NCI-H146 treated with DMSO at 0.1 percent for 48 hours (cell line): ENCODE data around the gene DGKB.

ENCODE experiments used
- DNase-seq: peaks from one replicate; lab custom pipeline; 2025; ENCODE audit not compliant: unreplicated experiment; lab: John Stamatoyannopoulos, UW

DGKB gene

GRCh38 chr7:14148974-14149373 is 753.6 kb downstream of the DGKB start:
- no peak for DNase-seq

- DNase-seq, result no peak
Measured at GRCh38 chr7:14147532-14147931, 755.0 kb downstream of the DGKB start.

- DNase-seq, result peak; percentile 62
Measured at GRCh38 chr7:14144538-14144937, 758.0 kb downstream of the DGKB start.

- no peak for DNase-seq
Measured at GRCh38 chr7:14144109-14144508, 758.4 kb downstream of the DGKB start.

GRCh38 chr7:14137676-14138075 is 764.9 kb downstream of the DGKB start:
- no peak for DNase-seq

GRCh38 chr7:14133752-14134151 is 768.8 kb downstream of the DGKB start:
- no peak for DNase-seq

GRCh38 chr7:14125998-14126397 is 776.6 kb downstream of the DGKB start:
- no peak for DNase-seq

GRCh38 chr7:14124716-14125115 is 777.8 kb downstream of the DGKB start:
- no peak for DNase-seq

- DNase-seq, result no peak
Measured at GRCh38 chr7:14123923-14124322, 778.6 kb downstream of the DGKB start.

- no peak for DNase-seq
Measured at GRCh38 chr7:14115701-14116100, 786.9 kb downstream of the DGKB start.

GRCh38 chr7:14104861-14105260 is 797.7 kb downstream of the DGKB start:
- no peak for DNase-seq

GRCh38 chr7:14096159-14096558 is 806.4 kb downstream of the DGKB start:
- no peak for DNase-seq

- DNase-seq, result no peak
Measured at GRCh38 chr7:14095233-14095950, 807.2 kb downstream of the DGKB start.
